Muscle layer of duodenum (tissue), 2 donors: Measurements from ENCODE around the gene FAM20B.

Experiments
- H3K27ac ChIP-seq: one replicate; pipeline ENCODE4 v1.7.0; 2013; ENCODE audit warnings: mild to moderate bottlenecking, low read length
- H3K27me3 ChIP-seq: one replicate; pipeline ENCODE4 v1.7.0; 2013; ENCODE audit warnings: low read depth, mild to moderate bottlenecking, control low read depth, low read length
- H3K36me3 ChIP-seq, 2 donors: one replicate each; pipeline ENCODE4 v1.7.0; 2013; ENCODE audit warnings: low read length in 2 of 2, control low read depth in 1 of 2, mild to moderate bottlenecking in 1 of 2; ENCODE audit not compliant: insufficient read depth in 2 of 2, control insufficient read depth in 1 of 2
- H3K4me1 ChIP-seq, 2 donors: one replicate each; pipeline ENCODE4 v1.7.0; 2013; ENCODE audit warnings: low read length in 2 of 2, mild to moderate bottlenecking in 2 of 2, control low read depth in 1 of 2, moderate library complexity in 1 of 2; ENCODE audit not compliant: insufficient read depth in 2 of 2, control insufficient read depth in 1 of 2
- H3K4me3 ChIP-seq, 2 donors: one replicate each; pipeline ENCODE4 v1.7.0; 2013; ENCODE audit warnings: low read length in 2 of 2, low read depth in 1 of 2, mild to moderate bottlenecking in 1 of 2
- H3K9me3 ChIP-seq, 2 donors: one replicate each; pipeline ENCODE4 v1.7.0; 2013; ENCODE audit warnings: low read length in 2 of 2, control low read depth in 1 of 2, mild to moderate bottlenecking in 1 of 2; ENCODE audit not compliant: control insufficient read depth in 1 of 2
- donor health status: healthy.

Gene FAM20B

GRCh38 chr1:179055937-179056336, 30.2 kb downstream of the FAM20B start:
- Histone ChIP-seq H3K27me3 (no peaks in the 10 kb centered on the region), H3K4me3 (no peak overlapping the region), H3K4me1 (no peaks in the 10 kb centered on the region), H3K27ac (no peak overlapping the region), H3K9me3 (no peaks in the 10 kb centered on the region), H3K36me3 (peaks cover 18 to 20% of the 10 kb centered on the region in 2 donors)

GRCh38 chr1:179058487-179059483, 33.1 kb downstream of the FAM20B start:
- Histone ChIP-seq H3K36me3 (peaks cover 18 to 21% of the 10 kb centered on the region in 2 donors), H3K4me3 (no peak overlapping the region), H3K4me1 (no peaks in the 10 kb centered on the region), H3K27me3 (no peaks in the 10 kb centered on the region), H3K9me3 (no peaks in the 10 kb centered on the region), H3K27ac (no peak overlapping the region)

GRCh38 chr1:179061360-179062282, 35.9 kb downstream of the FAM20B start:
- H3K9me3 ChIP-seq, result no peaks in the 10 kb centered on the region
- no peaks in the 10 kb centered on the region for H3K4me1 ChIP-seq
- peaks cover 22 to 28% of the 10 kb centered on the region in 2 donors for H3K36me3 ChIP-seq
- H3K27ac ChIP-seq, result no peak overlapping the region
- H3K27me3 ChIP-seq, result no peaks in the 10 kb centered on the region
- no peak overlapping the region for H3K4me3 ChIP-seq

DNA sequence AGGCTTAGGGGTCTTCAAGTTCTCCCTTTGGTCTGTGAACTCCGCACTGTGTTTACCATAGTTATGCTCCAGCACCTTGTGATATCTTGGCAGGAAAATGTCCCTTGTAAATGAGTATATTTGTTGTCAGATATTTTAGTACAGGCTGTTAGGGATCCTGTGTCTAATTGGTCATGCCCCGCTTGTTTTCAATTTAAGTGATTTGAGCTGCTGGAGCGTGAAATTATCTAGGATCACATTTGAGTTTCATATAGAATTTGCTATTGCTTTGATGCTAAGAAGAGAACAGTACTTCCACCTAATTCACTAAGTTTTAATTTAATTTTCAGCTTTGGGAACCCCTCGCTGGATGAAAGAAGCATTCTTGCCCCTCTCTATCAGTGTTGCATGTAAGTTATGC, 40.8 kb downstream of the FAM20B start:
- no peak overlapping the region for H3K4me3 ChIP-seq
- H3K9me3 ChIP-seq, result no peaks in the 10 kb centered on the region
- H3K4me1 ChIP-seq, result no peaks in the 10 kb centered on the region
- no peak overlapping the region for H3K27ac ChIP-seq
- peaks cover 31 to 37% of the 10 kb centered on the region in 2 donors for H3K36me3 ChIP-seq
- H3K27me3 ChIP-seq, result no peaks in the 10 kb centered on the region

DNA sequence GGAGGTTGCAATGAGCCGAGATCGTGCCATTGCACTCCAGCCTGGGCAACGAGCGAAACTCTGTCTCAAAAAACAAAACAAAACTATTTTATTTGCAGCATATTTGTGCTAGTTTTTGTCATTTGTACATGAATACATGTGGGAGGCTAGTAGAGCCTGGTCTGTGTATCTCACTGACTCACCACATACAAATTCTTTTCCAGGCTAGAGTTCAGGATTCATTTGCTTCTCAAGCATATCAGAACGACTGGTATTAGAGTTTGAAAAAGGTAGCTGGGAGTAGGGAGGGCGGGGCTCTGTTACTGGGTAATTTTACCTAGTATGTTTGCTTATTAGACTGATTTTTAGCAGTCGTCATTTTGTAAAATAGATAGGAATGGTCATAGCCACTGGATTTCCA, 51.7 kb downstream of the FAM20B start:
- no peaks in the 10 kb centered on the region for H3K9me3 ChIP-seq
- peaks cover 9 to 10% of the 10 kb centered on the region in 2 donors for H3K4me1 ChIP-seq
- H3K27me3 ChIP-seq, result no peaks in the 10 kb centered on the region
- no peak overlapping the region for H3K27ac ChIP-seq
- no peak overlapping the region for H3K4me3 ChIP-seq
- H3K36me3 ChIP-seq, result peaks cover 6 to 16% of the 10 kb centered on the region in 2 donors

DNA sequence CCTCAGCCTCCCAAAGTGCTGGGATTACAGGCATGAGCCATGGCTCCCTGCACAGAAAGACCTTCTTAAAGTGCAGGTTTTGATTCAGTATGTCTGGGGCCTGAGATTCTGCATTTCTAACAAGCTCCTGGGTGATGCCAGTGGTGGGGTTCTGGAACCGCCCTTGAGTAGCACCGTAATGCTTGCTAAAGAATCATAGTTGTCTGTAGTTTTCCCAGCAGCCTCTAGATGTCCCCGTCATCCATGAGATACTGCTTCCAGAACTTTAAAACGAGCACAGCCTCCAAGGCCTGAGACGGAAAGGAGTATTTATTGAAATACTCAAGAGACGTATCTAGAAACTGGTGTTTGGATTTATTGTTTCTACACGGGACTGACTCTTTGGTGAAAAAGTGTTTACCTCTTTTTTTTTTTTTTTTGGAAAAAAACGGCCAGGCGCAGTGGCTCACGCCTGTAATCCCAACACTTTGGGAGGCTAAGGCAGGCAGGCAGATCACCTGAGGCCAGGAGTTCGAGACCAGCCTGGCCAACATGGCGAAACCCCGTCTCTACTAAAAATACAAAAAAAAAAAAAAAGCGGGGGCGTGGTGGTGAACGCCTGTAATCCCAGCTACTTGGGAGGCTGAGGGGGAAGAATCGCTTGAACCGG, 53.5 kb downstream of the FAM20B start:
- Histone ChIP-seq H3K27ac (no peak overlapping the region), H3K36me3 (peaks cover 0 to 4% of the 10 kb centered on the region in 2 donors), H3K9me3 (no peaks in the 10 kb centered on the region), H3K27me3 (no peaks in the 10 kb centered on the region), H3K4me3 (no peak overlapping the region), H3K4me1 (peaks cover 13 to 16% of the 10 kb centered on the region in 2 donors)

- peak overlapping the region; percentile 82 for H3K27ac ChIP-seq
- peak overlapping the region; percentile 87 to 90 for H3K4me3 ChIP-seq
- peaks cover 5 to 11% of the 10 kb centered on the region in 2 donors for H3K36me3 ChIP-seq
- H3K27me3 ChIP-seq, result no peaks in the 10 kb centered on the region
- H3K4me1 ChIP-seq, result peaks cover 13 to 16% of the 10 kb centered on the region in 2 donors
- no peaks in the 10 kb centered on the region for H3K9me3 ChIP-seq
These were observed 55.4 kb downstream of the FAM20B start for GRCh38 chr1:179080866-179081686.

DNA sequence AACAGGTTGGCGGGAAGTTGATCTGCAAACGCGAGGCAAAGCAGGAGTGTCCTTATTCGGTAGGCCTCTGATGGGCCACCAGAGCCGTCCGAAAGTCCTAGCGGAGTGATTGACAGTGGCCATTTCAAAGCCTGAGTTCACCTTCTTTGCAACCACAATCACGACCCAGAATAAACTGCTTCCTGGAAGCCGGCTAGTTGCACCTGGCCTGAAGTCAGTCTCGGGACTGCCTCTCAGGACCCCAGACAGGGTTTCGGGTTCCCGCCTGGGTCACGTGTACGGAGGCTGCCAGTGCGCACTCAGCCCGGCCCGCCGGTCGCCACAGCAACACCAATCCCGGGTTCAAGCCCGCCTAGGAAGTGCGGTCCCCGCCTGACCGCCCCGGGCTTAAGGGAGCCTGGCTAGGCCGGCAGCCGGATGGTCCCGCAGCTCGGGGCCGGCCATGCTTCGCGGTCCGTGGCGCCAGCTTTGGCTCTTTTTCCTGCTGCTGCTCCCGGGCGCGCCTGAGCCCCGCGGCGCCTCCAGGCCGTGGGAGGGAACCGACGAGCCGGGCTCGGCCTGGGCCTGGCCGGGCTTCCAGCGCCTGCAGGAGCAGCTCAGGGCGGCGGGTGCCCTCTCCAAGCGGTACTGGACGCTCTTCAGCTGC, 56.1 kb downstream of the FAM20B start, which contains the start of gene TOR3A:
Gene TOR3A (plus strand): TSS at position 384 of the 646 bp plus-strand sequence. CDS start 59 bp downstream, at position 443.
- H3K36me3 ChIP-seq, result peaks cover 8 to 12% of the 10 kb centered on the region in 2 donors
- peak within 1 kb of the TSS; percentile 82 for H3K27ac ChIP-seq
- no peaks in the 10 kb centered on the region for H3K27me3 ChIP-seq
- peaks cover 13 to 16% of the 10 kb centered on the region in 2 donors for H3K4me1 ChIP-seq
- peak within 1 kb of the TSS; percentile 87 to 90 for H3K4me3 ChIP-seq
- no peaks in the 10 kb centered on the region for H3K9me3 ChIP-seq

- peaks cover 13 to 16% of the 10 kb centered on the region in 2 donors for H3K4me1 ChIP-seq
- no peaks in the 10 kb centered on the region for H3K9me3 ChIP-seq
- H3K4me3 ChIP-seq, result peak overlapping the region; percentile 87 to 90
- H3K27me3 ChIP-seq, result no peaks in the 10 kb centered on the region
- H3K27ac ChIP-seq, result peak overlapping the region; percentile 40
- H3K36me3 ChIP-seq, result peaks cover 10 to 12% of the 10 kb centered on the region in 2 donors
These were observed 56.8 kb downstream of the FAM20B start for GRCh38 chr1:179082333-179082998.
